GM21737 (cell line): ENCODE measurements around the gene KCNJ10.

ENCODE experiments used
- ATAC-seq: cut with Tn5 transposase; IDR thresholded peaks from one replicate; pipeline ENCODE4 v1.9.1; 2021; ENCODE audit warnings: mild to moderate bottlenecking, moderate library complexity; ENCODE audit not compliant: unreplicated experiment

Gene KCNJ10

DNA sequence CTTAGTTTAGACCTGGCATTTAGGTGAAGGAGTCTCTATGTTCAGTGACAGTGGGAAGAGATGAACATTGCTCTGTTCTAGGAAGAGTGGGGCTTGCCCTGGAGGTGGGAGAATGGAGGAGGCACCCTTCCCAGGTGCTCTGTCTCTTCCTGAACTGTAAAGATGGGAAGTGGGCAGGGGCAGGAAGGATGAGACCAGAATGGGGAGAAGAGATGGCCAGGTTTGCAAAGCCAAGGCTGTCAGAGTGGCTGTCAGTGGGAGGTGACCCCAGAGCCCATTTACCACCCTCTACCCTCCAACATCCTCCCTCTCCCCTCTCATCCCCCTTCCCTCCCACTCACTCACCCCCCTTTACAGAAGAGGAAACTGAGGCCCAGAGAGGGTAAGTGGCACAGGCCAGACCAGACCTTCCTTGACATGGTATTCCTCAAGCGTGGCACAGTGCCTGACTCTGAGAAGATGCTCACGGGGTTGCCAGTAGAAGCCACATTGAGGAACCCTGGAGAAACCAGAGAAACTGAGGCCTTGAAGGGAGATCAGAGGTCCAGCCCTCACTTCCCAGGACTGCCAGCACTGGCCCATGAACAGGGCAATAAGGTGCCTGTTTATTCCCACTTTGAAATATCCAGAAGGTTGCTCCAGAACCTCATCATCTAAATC lies 29.9 kb upstream of the KCNJ10 start:
- ATAC-seq: no peak

DNA sequence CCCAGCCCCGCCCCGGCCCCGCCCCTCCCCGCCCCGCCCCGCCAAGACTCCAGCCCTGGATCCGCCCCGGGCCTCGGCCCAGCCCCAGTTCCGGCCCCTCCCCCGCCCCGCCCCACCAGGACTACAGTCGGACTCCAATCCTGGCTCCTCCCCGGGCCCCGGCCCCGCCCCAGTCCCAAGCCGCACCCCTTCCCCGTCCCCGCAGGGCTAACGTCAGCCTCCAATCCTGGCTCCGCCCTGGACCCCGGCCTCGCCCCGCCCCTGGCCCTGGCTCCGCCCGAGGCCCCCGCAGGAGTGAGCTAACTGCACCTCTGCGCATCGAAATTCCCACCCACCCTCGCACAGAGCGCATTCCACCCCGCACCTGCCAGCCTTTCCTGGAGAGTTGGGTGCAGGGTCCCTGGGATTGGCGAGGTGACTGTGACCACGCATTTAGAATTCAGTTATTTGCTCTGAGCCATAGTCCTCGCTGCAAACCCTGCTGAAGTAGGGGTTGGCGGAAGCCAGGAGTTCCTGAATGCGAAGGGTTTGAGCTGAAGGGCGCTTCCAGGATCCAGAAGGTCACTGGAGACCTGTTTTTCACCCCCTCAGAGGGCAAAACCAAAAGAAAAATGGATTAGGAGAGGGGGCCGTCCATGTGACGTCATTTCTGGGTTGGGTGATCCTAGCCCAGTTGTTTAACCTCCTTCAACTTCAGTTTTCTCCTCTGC lies 29.0 kb upstream of the KCNJ10 start:
- ATAC-seq: peak; percentile 83

DNA sequence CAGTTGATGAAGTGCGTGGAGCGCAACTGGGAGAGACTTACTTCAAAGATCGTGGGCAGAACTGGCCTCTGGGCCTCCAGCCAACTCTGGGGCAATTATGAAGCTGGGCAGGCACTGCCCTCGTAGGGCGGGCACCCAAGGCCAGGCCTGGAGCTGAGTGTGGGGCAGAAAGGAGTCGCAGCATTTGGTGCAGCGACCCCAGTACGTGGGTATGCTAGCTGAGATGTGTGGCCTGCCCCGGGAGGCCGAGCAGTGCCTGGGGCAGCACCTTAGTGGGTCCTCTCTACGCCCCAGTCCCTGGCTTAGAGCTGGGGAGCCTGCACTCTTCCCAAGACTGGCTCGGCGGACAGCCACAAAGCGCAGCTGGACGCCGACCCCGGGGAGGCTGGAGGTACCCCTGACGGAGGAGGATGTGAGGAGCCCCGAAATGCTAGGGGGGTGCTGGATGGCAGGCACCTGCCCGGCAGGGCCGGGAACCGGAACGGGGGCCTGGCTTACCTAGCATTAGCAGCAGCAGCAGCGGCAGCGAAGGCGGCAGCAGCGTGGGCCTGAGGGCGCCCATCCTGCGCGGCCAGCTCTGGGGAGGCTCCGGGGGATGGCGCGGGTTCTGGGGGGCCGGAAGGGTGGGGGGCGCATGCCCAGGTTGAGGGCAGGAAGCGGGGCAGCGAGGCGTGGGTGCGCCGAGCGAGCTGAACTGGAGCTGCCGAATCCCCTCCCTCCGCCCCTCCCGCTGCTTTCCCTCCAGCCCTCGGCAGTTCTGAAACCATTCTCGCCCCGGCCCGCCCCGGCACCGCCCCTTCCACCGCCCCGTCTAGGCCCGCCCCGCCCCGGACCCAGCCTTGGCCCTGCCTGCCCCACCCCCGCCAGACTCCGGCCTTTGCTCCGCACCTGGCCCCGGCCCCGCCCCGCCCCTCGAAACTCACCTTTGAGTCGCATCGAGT lies 28.2 kb upstream of the KCNJ10 start, which contains the start of gene IGSF8:
TSS of gene IGSF8 (minus strand) at position 709 of the 941 bp plus-strand sequence. CDS start at position 562, 147 bp downstream.
- peak; percentile 42 for ATAC-seq

DNA sequence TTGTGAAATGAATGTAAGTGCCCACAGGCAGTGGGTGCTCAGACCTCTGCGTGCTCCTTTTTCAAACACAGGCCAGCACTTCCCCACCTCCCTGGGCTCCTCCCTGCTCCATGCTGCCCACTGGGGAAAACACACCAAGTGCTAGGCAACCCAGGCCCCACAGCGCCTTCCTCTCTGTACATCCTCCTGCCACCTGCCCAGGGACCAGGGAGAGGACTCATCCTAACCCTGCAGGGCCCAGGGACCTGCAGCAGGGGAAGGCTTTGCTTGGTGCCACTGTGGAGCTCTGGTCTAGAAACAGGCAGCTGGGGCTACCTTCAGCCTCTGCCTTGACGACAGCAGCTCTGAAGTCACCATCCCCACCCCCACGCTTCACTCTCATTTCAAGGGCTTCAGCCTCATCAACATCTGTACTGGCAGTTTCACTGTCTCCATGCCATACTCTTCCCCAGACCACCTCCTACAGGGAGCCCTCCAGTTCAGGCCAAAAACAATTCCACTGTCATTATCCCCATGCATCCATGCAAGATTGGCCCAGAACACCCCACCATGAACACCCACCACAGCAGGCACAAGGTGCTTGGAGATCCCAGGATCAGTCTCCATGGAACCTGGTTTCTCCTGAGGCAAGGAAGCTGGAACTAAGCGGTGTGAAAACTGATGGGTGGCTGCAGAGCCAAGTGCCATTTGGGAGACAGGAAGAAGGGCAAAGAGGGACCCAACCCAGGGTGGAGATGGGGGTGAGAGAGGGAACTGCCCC lies 27.4 kb upstream of the KCNJ10 start:
- no peak for ATAC-seq

DNA sequence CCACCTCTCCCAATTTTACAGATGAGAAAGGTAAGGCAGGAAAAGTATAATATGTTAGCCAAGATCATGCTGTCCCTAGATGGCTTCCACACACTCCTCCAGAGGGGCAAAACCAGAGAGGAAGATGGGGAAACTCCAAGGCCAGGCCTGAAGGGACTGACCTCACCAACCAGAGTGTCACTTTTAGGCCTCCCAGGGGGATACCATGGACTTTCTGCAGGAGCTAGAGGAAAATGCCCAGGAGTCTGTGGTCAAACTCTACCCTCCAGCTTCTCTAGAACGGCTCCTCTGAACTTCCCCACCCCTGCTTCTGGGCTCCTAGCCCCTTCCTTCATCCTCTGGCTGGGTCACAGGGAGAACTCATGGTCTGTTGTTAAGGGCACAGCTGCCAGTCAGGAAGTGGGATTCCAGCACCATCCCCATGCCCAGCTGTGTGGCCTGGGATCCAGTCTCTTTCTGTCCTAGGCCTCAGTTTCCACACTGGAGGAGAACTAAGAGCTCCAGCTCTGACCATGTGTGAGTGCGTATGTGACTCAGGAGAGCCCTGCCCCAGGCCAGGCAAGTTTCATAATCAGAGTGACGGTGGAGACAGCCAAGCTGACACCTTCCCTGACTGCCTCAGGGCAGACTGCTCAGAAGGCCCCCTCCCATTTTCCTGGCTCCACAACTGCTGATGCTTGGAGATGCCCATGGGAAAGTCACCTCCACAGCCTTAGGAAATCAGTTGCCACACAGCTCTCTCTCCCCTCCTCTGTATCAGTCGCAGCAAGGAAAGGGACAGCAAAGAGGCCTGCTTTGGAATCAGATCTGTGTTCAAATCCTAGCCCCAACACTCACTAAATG lies 26.5 kb upstream of the KCNJ10 start:
- no peak for ATAC-seq

DNA sequence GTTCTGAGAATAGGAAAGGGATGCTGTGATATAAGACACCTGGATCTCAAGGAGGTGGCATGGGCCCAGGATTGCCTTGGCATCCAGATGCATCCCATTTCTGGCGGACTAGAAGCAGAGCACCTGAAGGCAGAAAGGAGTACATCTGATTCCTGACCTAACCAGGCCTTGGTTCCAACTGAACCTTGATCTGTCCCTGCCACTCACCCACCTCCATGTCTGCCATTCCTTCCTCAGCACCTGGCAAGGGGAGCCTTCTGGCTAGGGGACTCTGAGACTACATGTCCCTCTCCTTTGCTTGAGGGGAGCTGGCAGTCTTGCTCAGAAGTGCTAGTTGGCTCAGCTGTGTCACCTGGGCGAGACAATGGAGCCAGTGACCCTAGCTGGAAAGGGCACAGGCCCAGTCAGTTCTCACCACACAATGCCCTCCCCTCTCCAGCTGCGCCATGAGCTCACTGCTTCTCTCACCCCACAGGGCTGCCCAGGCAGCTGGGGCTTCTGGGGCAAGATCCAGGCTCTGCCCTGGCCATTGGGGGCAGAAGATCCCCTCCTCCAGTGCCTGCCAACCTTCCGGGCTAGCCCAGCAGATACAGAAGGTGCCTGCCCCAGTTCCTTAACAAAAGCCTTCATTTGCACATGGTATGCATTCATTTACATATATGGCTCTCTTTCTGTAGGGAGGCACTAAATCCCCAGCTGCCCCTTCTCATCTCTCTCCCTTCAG lies 25.6 kb upstream of the KCNJ10 start:
- no peak for ATAC-seq

DNA sequence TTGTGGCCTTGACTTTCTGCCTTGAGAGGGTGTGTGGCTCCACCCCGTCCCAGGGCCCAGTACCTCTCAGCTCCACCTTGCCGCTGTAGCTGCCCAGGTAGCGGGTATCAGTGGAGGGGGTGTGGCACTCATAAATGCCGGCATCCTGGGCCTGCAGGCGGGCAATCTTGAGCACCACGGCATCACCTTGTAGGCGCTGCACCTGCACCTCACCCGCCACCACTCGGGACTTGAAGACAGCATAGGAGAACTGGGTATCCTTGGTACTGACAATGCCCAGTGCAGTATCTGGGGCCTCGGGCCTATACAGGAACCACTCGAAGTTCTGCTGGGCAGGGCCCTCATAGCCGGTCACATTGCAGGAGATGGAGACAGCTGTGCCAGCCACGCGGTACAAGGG lies 24.8 kb upstream of the KCNJ10 start:
- no peak for ATAC-seq

DNA sequence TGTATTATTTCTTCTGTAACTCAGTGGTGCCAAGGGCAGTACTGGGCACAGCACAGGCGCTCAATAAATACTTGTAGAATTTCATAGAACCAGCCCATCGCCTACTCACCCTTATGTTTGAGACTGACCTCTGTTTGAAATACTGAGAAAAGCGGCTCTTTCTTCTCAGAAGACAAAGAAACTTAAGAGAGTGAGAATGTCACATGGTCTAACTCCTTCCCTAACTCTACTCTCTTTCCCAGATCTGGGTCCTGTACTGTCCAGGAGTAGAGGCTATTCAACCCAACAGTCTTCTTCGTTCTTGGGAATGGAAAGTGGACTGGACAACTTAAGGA lies 24.3 kb upstream of the KCNJ10 start:
- no peak for ATAC-seq

DNA sequence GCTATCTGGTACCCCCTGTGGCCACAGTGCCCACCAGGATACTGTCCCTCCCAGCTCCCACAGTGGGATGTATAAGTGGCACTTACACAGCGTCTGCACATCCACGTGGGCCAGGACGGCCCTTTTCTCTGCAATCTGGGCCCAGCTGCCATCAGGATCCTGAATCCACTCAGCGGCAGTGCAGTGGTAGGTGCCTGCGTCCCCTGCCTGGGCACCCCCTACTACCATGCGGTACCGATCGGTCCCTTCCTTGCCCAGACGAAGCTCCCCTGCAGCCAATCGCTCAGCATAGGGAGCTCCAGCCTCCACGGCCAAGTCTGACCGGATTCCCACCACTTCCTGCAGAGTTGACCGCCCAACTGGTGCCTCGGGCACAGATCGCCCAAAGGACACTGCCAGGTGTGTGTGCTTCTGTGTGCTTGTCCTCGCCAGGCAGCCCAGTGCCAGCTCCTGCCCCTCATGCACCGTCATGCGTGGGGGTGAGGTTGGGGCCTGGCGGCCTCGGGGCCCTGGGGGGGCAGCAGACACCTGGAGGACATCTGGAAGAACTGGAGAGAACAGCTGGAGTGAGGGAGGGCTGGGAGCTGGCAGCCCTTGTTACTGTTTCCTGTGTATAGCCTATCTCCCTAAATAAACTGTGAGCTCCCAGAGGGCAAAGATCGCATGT lies 23.8 kb upstream of the KCNJ10 start:
- ATAC-seq: no peak

DNA sequence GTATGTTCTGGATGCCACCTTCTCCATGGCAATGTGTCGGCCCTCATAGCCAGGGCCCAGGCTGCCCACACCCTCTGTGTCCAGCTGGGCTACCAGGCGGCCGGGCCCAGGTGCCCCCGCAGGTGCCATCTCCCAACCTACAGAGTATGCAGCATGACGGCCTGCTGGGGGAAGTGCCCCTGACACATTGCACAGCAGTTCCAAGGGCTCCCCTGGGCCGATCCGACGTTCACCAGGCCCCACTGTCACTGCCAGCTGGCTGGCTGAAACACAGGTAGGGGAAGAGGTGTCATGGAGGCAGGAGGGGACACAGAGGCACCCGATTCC lies 23.1 kb upstream of the KCNJ10 start:
- ATAC-seq: no peak

DNA sequence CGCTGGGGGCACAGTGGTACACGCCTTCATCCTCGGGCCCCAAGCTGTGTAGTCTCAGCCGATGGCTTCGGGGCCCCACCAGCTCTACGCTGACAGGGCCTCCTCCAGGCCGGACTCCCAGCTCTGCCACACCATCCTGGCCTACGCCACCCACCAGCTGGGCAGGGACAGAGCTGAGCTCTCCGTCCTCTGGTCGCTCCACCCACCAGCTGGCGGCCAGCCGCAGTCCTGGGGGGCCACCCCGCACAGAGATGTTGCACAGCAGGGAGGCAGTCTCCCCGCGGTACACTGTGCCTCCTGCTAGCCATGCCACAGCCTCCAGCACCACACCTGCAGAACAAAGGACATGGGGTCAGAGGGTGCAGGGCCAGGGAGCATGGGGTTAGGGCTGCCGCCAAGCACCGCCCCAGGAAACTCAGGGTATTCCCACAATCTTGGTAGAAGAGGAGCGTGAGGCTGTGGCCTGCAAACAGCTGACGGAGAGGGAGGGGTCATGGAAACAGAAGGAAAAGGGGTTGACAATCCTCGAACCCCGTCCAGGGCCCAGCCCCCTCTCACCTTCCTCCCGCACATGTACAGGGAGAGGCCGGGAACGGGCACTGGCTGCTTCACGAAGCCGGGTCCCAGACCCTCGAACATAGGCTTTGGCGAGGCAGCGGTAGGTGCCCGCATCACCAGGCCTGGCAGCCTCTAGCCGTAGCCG lies 22.6 kb upstream of the KCNJ10 start:
- ATAC-seq: no peak

DNA sequence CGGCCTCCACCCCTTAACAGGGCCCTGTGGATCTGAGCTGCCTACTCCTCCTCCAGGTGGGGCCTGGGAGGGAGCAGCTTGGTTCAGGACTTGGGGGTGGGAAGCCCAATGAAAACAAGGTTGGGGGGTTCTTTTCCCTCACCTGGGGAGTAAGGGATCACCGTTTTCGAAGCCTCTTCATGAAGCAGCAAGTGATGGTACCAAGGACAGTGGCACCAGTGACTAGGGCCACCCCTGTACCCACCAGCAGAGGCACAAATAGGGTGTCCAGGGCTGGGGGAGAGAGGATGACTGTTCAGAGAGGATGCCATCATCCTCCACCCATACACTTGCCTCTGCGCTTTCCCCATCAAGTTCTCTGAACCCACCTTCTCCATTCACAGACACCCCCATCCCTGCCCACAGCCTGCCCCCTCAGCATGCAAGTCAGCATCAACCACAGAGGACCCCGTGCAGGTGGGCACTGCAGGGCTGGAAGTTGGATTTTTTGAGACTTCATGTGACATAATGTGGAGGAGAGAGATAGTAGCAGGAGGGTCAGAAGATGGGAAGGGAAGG lies 21.8 kb upstream of the KCNJ10 start:
- ATAC-seq: no peak

DNA sequence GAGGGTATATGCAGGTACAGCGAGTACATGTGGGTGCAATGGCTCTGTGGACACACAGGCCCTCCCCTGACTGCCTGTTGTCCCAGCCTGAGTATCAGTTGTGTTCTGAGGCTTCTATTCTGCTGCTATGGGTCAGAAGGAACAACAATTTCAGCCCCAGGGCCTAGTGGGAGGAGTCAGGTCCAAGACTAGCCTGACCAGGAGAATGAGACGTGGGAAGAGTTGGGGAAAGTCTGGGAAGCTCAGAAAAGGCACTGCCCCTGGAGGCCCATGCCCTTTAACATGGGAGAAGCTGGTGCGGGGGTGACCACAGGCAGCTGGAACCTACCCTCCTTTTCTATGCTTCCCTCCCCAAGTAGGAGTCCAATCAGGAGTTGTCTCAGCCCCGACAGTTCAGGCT lies 20.8 kb upstream of the KCNJ10 start:
- no peak for ATAC-seq

DNA sequence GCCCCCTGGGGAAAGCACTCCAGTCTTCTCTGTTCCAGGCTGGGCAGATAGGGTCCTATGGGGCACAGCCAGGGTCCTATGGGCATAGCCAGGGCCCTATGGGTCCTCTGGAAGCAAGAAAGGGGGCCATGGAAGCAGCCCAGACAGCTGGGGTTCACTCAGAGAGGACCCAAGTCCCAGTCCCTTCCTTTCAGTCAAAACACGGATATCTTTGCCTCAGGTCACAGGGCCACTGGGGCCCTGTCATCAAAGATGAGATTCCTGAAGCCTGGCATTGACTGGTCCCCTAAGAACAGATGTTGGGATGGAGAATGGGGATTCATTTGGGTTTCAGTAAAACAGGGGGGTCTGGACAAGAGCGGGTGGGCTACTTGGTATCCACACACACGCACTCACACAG lies 19.9 kb upstream of the KCNJ10 start:
- no peak for ATAC-seq

DNA sequence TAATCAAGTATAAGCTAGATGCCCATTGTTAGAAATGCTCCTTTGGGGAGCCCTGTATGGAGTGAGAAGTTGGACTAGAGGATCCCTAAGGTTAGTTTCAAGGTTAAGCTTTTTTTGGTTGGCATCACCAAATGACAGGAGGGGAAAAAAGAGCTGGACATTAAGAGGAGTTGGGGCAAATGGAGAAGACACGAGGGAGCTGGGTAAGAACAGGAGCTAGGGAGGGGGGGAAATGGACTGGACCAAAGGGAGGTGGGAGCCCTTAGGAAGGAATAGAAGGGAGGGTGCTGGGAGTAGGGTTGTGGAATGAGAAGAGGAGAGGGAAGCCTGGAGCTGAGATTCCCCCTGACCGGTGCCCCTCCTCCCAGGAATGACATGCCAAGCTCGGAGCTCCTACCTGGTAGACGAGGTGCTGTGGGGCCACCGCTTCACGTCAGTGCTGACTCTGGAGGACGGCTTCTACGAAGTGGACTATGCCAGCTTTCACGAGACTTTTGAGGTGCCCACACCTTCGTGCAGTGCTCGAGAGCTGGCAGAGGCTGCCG lies 17.2 kb upstream of the KCNJ10 start:
- ATAC-seq: no peak

DNA sequence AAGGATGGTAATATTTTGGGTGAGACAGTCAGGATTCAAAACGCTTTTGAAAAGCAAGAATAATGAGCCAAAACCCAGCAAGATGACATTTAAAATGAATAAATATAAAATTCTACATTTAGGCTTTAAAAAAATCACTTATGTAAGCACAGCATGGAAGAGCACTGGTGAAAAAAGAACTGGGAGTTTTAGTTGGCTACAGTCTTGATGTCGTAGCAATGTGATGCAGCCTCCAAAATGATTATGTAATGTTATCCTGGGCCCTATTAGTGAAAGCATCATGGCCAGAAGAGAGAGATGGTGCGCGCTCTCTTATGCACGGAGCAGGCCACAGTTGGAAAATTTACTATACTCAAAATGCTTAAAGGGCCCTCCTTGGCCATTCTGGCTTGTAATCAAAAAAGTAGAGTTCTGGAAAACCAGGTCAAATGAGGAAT lies 16.5 kb upstream of the KCNJ10 start:
- no peak for ATAC-seq

DNA sequence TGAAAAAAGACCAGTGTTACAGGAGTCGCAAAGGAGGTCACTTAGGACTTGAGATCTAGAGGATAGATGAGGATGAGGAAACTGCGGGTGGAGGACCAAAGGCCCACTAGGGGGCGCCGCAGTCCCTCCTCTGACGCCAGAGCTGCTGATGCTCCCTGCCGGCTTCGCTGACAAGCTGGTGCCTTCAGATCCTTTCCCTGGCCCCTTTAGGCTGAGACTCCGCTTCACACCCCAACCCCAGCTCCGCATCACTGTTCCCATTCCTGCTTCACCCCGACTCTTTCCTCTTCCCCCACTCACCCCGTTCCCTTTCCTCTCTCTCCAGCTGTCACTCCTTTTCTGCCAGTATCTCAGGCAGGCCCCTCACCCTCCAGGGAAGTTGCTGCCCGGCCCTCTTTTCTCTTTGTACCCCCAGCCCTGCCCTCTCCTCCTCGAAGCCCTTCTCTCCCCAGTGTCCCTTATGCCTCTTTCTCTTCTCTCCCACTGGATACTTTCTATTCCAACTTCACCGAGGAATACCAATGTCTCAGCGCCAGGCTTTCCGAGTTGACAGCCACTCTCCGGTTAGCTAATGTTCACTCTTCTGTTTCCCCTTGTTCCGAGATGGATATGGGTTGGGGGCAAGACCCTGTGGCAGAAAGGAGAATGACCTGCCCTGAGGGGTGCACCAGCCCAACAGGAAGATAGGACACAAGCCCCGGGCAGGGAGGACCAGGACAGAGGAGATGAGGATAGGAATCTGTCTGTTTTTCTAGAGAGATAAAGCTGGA lies 15.9 kb upstream of the KCNJ10 start:
- no peak for ATAC-seq
